SK-N-SH (cell line): ENCODE measurements around the gene ST8SIA6. TPM values are rescaled to one million over a fixed set of nuclear protein-coding genes. Genes with fewer than 3 reads are reported as not detected.

Source experiments
- CTCF ChIA-PET: fragments of 300-600, 350-600 bp; formaldehyde crosslinking; extraction: SDS; loops from one replicate; lab custom pipeline; 2021; lab: Yijun Ruan, JAX
- POLR2A ChIA-PET: fragments of 350-600 bp; sonication (Branson Sonifier 250); formaldehyde crosslinking; extraction: SDS; loops from one replicate; lab custom pipeline; 2020; ENCODE audit warnings: antibody characterized with exemption, inconsistent platforms; lab: Yijun Ruan, JAX
- DNase-seq: peaks from one replicate; pipeline ENCODE4 v3.0.0; 2012
- H2AFZ ChIP-seq: fragments of 200-600 bp; sonication (generic); 2 replicates; pipeline ENCODE4 v1.8.1; 2016; ENCODE audit warnings: antibody characterized with exemption, mild to moderate bottlenecking, low read depth
- H3F3A ChIP-seq: fragments of 200-600 bp; sonication (generic); replicated peaks from 2 replicates; pipeline ENCODE3; 2016; ENCODE audit warnings: antibody characterized with exemption, mild to moderate bottlenecking; ENCODE audit not compliant: insufficient read depth
- H3K27ac ChIP-seq, 2 experiments: fragments of 200-500 bp in 1 of 2; fragments of 200-600 bp in 1 of 2; sonication (Bioruptor generic) in 1 of 2; sonication (generic), shearing (Covaris generic) in 1 of 2; 2 replicates each; pipeline versions ENCODE4 v1.5.1 to v1.6.1; 2014 to 2016; ENCODE audit warnings: low read depth in 2 of 2, inconsistent platforms in 1 of 2, low read length in 1 of 2, mild to moderate bottlenecking in 1 of 2, mixed read lengths in 1 of 2
- H3K27me3 ChIP-seq: fragments of 200-600 bp; sonication (generic), shearing (Covaris generic); 2 replicates; pipeline ENCODE4 v1.6.1; 2016; ENCODE audit warnings: mixed run types; ENCODE audit not compliant: insufficient read depth
- H3K36me3 ChIP-seq, 2 experiments: fragments of 200-500 bp in 1 of 2; fragments of 200-600 bp in 1 of 2; sonication (Bioruptor generic) in 1 of 2; sonication (generic) in 1 of 2; replicated peaks in 1 of 2; 2 replicates each; pipeline versions ENCODE3 to v1.5.1; 2014 to 2016; ENCODE audit warnings: low read length in 1 of 2, mild to moderate bottlenecking in 1 of 2; ENCODE audit not compliant: insufficient read depth in 2 of 2, control insufficient read depth in 1 of 2
- H3K4me1 ChIP-seq, 2 experiments: fragments of 200-500 bp in 1 of 2; fragments of 200-600 bp in 1 of 2; sonication (Bioruptor generic) in 1 of 2; sonication (generic), shearing (Covaris generic) in 1 of 2; 2 replicates each; pipeline versions ENCODE4 v1.5.1 to v1.6.1; 2014 to 2016; ENCODE audit warnings: low read depth in 1 of 2, low read length in 1 of 2, mixed run types in 1 of 2; ENCODE audit not compliant: insufficient read depth in 2 of 2, control insufficient read depth in 1 of 2
- H3K4me2 ChIP-seq: fragments of 200-600 bp; sonication (generic), shearing (Covaris generic); 2 replicates; pipeline ENCODE4 v1.6.1; 2017; ENCODE audit warnings: mixed run types
- H3K4me3 ChIP-seq, 2 experiments: fragments of 200-500 bp in 1 of 2; fragments of 200-600 bp in 1 of 2; sonication (Bioruptor generic) in 1 of 2; sonication (generic), shearing (Covaris generic) in 1 of 2; 2 replicates each; pipeline versions ENCODE4 v1.5.1 to v1.8.1; 2014 to 2016; ENCODE audit warnings: low read depth in 2 of 2, inconsistent platforms in 1 of 2, low read length in 1 of 2, mild to moderate bottlenecking in 1 of 2, mixed read lengths in 1 of 2, moderate library complexity in 1 of 2
- H3K79me2 ChIP-seq: fragments of 200-600 bp; sonication (generic); 2 replicates; pipeline ENCODE4 v1.8.1; 2017; ENCODE audit warnings: mild to moderate bottlenecking; ENCODE audit not compliant: insufficient read depth
- H3K9ac ChIP-seq: fragments of 200-600 bp; sonication (generic); 2 replicates; pipeline ENCODE4 v1.6.1; 2017; ENCODE audit warnings: mixed run types
- H3K9me2 ChIP-seq: fragments of 200-600 bp; sonication (generic); 2 replicates; pipeline ENCODE4 v1.6.1; 2017; ENCODE audit warnings: mixed run types
- H3K9me3 ChIP-seq: fragments of 200-600 bp; sonication (generic); 2 replicates; pipeline ENCODE4 v1.6.1; 2017; ENCODE audit warnings: mixed run types, mild to moderate bottlenecking, moderate library complexity
- H4K20me1 ChIP-seq: fragments of 200-600 bp; sonication (generic); 2 replicates; pipeline ENCODE4 v1.6.1; 2017; ENCODE audit warnings: mild to moderate bottlenecking, mixed run types; ENCODE audit not compliant: insufficient read depth
- CHD2 ChIP-seq: fragments of 150-350 bp; IDR thresholded peaks from 2 replicates; pipeline ENCODE4 v1.6.1; 2018; ENCODE audit warnings: low read length; ENCODE audit not compliant: partially characterized antibody
- CTCF ChIP-seq: fragments of 200-600 bp; sonication (generic); IDR thresholded peaks from 2 replicates; pipeline ENCODE4 v1.6.1; 2017; ENCODE audit warnings: antibody characterized with exemption, mild to moderate bottlenecking, moderate library complexity
- ELF1 ChIP-seq: IDR thresholded peaks from 2 replicates; pipeline ENCODE4 v1.4.0; 2012
- EP300 ChIP-seq, 2 experiments: IDR thresholded peaks; 2 replicates each; pipeline versions ENCODE4 v1.4.0 to v1.6.1; 2012; ENCODE audit warnings: borderline replicate concordance in 1 of 2, low read depth in 1 of 2, low read length in 1 of 2
- EZH2phosphoT487 ChIP-seq: fragments of 200-600 bp; sonication (generic); IDR thresholded peaks from 2 replicates; pipeline ENCODE4 v1.6.1; 2017; ENCODE audit warnings: low read depth, mixed run types, mild to moderate bottlenecking, antibody characterized with exemption, moderate library complexity, borderline replicate concordance
- FOXJ3 ChIP-seq: sonication (generic); formaldehyde crosslinking; IDR thresholded peaks from 2 replicates; pipeline ENCODE4 v1.5.1; 2020; ENCODE audit warnings: mild to moderate bottlenecking, missing genetic modification reagents
- GATA2 ChIP-seq: sonication (generic); formaldehyde crosslinking; IDR thresholded peaks from 2 replicates; pipeline ENCODE4 v1.5.0; 2020; ENCODE audit warnings: mild to moderate bottlenecking, missing genetic modification reagents
- IRF3 ChIP-seq: fragments of 150-350 bp; IDR thresholded peaks from 2 replicates; pipeline ENCODE4 v1.6.1; 2016; ENCODE audit warnings: mild to moderate bottlenecking, low read depth, low read length
- JUND ChIP-seq: IDR thresholded peaks from 2 replicates; pipeline ENCODE4 v1.4.0; 2012
- MAX ChIP-seq: IDR thresholded peaks from 2 replicates; pipeline ENCODE4 v1.4.0; 2012; ENCODE audit warnings: low read depth
- MEF2A ChIP-seq: IDR thresholded peaks from 2 replicates; pipeline ENCODE4 v1.4.0; 2012; ENCODE audit warnings: low read depth, borderline replicate concordance
- MXI1 ChIP-seq: IDR thresholded peaks from 2 replicates; pipeline ENCODE4 v1.6.1; 2012; ENCODE audit warnings: mild to moderate bottlenecking, low read depth, low read length, improper control_type of control experiment
- NRF1 ChIP-seq: IDR thresholded peaks from 2 replicates; pipeline ENCODE4 v1.6.1; 2012; ENCODE audit warnings: low read depth, mild to moderate bottlenecking, low read length
- POLR2AphosphoS5 ChIP-seq: IDR thresholded peaks from 2 replicates; pipeline ENCODE4 v1.6.1; 2012; ENCODE audit warnings: low read depth, low read length
- RAD21 ChIP-seq: IDR thresholded peaks from 2 replicates; pipeline ENCODE4 v1.6.1; 2012; ENCODE audit warnings: mild to moderate bottlenecking, low read length
- REST ChIP-seq: IDR thresholded peaks from 2 replicates; pipeline ENCODE4 v1.6.1; 2012; ENCODE audit warnings: mild to moderate bottlenecking, low read depth, low read length, moderate library complexity
- RFX5 ChIP-seq: IDR thresholded peaks from 2 replicates; pipeline ENCODE4 v1.6.1; 2012; ENCODE audit warnings: mild to moderate bottlenecking, improper control_type of control experiment, low read length
- SMC3 ChIP-seq: IDR thresholded peaks from 2 replicates; pipeline ENCODE4 v1.6.1; 2012; ENCODE audit warnings: low read depth, low read length, improper control_type of control experiment
- TAF1 ChIP-seq: IDR thresholded peaks from 2 replicates; pipeline ENCODE4 v1.6.1; 2012; ENCODE audit warnings: low read depth, mild to moderate bottlenecking, low read length, moderate library complexity, borderline replicate concordance
- TCF12 ChIP-seq: IDR thresholded peaks from 2 replicates; pipeline ENCODE4 v1.4.0; 2012
- YY1 ChIP-seq: IDR thresholded peaks from 2 replicates; pipeline ENCODE4 v1.4.0; 2012; ENCODE audit warnings: low read depth, mild to moderate bottlenecking
- WGBS: methylation state at CpG from one replicate; pipeline ENCODE4 v1.1.6; 2017; ENCODE audit warnings: low lambda C conversion rate; 5-methylcytosine and 5-hydroxymethylcytosine counted together
- polyA plus RNA-seq, 3 experiments: library from polyadenylated mRNA; depleted of rRNA; stranded (reverse); fragments of >200 nt; gene quantifications; 2 replicates each; pipeline ENCODE4 v1.2.3, GENCODE V29; 2012

ST8SIA6 gene
- polyA plus RNA-seq, 1 of the 3 experiments (the other 2 are of a cell fraction), result 0.03 TPM

GRCh38 chr10:17292375-17292774 lies 162.0 kb downstream of the ST8SIA6 start:
- Histone ChIP-seq H3K4me3 (no peak overlapping the region), H3K4me2 (no peak overlapping the region), H3K27me3 (no peaks in the 10 kb centered on the region; the same call in 1 of the 2 replicates), H3K4me1 (no peaks in the 10 kb centered on the region), H3K36me3 (no peaks in the 10 kb centered on the region), H3K79me2 (no peaks in the 10 kb centered on the region), H4K20me1 (no peaks in the 10 kb centered on the region), H3F3A (no peaks in the 10 kb centered on the region), H3K9ac (no peak overlapping the region), H3K27ac (no peak overlapping the region), H2AFZ (no peak overlapping the region), H3K9me3 (no peaks in the 10 kb centered on the region), H3K9me2 (no peaks in the 10 kb centered on the region)
- POLR2A ChIA-PET, result no interaction called here
- no peak for TF ChIP-seq JUND
- TF ChIP-seq ELF1, result no peak
- no peak for TF ChIP-seq TAF1
- TF ChIP-seq MEF2A, result no peak
- TF ChIP-seq FOXJ3 (CRISPR knock-in tag), result no peak
- TF ChIP-seq POLR2AphosphoS5, result no peak
- no peak for TF ChIP-seq IRF3
- no peak for TF ChIP-seq NRF1
- TF ChIP-seq RAD21, result no peak
- TF ChIP-seq MAX, result no peak
- no peak for TF ChIP-seq TCF12
- no peak for TF ChIP-seq EP300 (IDR thresholded peaks at IDR 0.05; ENCODE audit: borderline replicate concordance in 1 of 2, low read depth in 1 of 2, low read length in 1 of 2)
- no peak for TF ChIP-seq SMC3
- 51% methylated on average over 4 of the region's 4 CpGs for WGBS
- DNase-seq, result no peak
- CTCF ChIA-PET, result interaction anchor here (1.1 to 1.5 kb wide), 2 partner anchors 13 to 139 kb away, joined by 3 read pairs; no protein-coding TSS in a partner anchor

GRCh38 chr10:17290226-17290625 lies 164.2 kb downstream of the ST8SIA6 start:
- no peaks in the 10 kb centered on the region for H3K9me2 ChIP-seq
- no peaks in the 10 kb centered on the region for H3K9me3 ChIP-seq
- H4K20me1 ChIP-seq, result no peaks in the 10 kb centered on the region
- H3K36me3 ChIP-seq, result no peaks in the 10 kb centered on the region
- H3K4me3 ChIP-seq, result no peak overlapping the region
- no peaks in the 10 kb centered on the region for H3K79me2 ChIP-seq
- 23% methylated on average over 6 of the region's 6 CpGs for WGBS
- no peak overlapping the region for H3K4me2 ChIP-seq
- H3K27me3 ChIP-seq, result no peaks in the 10 kb centered on the region; the same call in 1 of the 2 replicates
- CTCF ChIA-PET, result interaction anchor here (0.7 to 3.7 kb wide), 24 partner anchors 9 to 462 kb away, joined by 3 to 44 read pairs (median 3); no protein-coding TSS in a partner anchor
- no peaks in the 10 kb centered on the region for H3F3A ChIP-seq
- no peak overlapping the region for H3K9ac ChIP-seq
- no peak overlapping the region for H3K27ac ChIP-seq
- POLR2A ChIA-PET, result no interaction called here
- no peak overlapping the region for H2AFZ ChIP-seq
- no peaks in the 10 kb centered on the region for H3K4me1 ChIP-seq
- DNase-seq, result peak; percentile 40
- no peak for TF ChIP-seq NRF1
- no peak for TF ChIP-seq GATA2 (CRISPR knock-in tag)
- no peak for TF ChIP-seq MEF2A
- no peak for TF ChIP-seq RFX5
- no peak for TF ChIP-seq REST
- no peak for TF ChIP-seq YY1
- TF ChIP-seq MXI1, result no peak
- peak; percentile 51 for TF ChIP-seq CTCF
- no peak for TF ChIP-seq CHD2
- no peak for TF ChIP-seq EZH2phosphoT487
- TF ChIP-seq SMC3, result peak; percentile 57
- TF ChIP-seq MAX, result no peak
- TF ChIP-seq ELF1, result no peak
- TF ChIP-seq JUND, result no peak
